Spleen (tissue), 11 donors: Measurements from ENCODE around the gene MACROD2. TPM values are rescaled to one million over a fixed set of nuclear protein-coding genes. Genes with fewer than 3 reads are reported as not detected.

Experiments
- DNase-seq: peaks from one replicate; pipeline ENCODE4 v3.0.0-alpha.2; 2020
- H3K27ac ChIP-seq, 8 donors: fragments of 200-600 bp; sonication (generic) in 7 of 8; 1 replicate in 4 of 8; 2 replicates in 4 of 8; pipeline versions ENCODE4 v1.5.0 to v1.8.0; 2016 to 2021; ENCODE audit warnings: inconsistent platforms in 4 of 8, mild to moderate bottlenecking in 4 of 8, moderate library complexity in 1 of 8
- H3K27me3 ChIP-seq, 7 donors: fragments of 200-600 bp; sonication (generic) in 6 of 7; replicated peaks in 1 of 7; 1 replicate in 4 of 7; 2 replicates in 3 of 7; pipeline versions ENCODE4 v1.5.0 to v1.8.0; 2016 to 2021; ENCODE audit warnings: inconsistent platforms in 3 of 7, mild to moderate bottlenecking in 1 of 7
- H3K36me3 ChIP-seq, 6 donors: fragments of 200-600 bp; sonication (generic) in 5 of 6; 1 replicate in 4 of 6; 2 replicates in 2 of 6; pipeline versions ENCODE4 v1.5.0 to v1.8.0; 2016 to 2021; ENCODE audit warnings: inconsistent platforms in 2 of 6
- H3K4me1 ChIP-seq, 6 donors: fragments of 200-600 bp; sonication (generic) in 5 of 6; 1 replicate in 3 of 6; 2 replicates in 3 of 6; pipeline versions ENCODE4 v1.5.0 to v1.8.0; 2016 to 2021; ENCODE audit warnings: inconsistent platforms in 3 of 6
- H3K4me3 ChIP-seq, 8 donors: fragments of 200-600 bp; sonication (generic) in 7 of 8; 1 replicate in 4 of 8; 2 replicates in 4 of 8; pipeline versions ENCODE4 v1.5.0 to v1.8.0; 2016 to 2021; ENCODE audit warnings: inconsistent platforms in 4 of 8, mild to moderate bottlenecking in 4 of 8, moderate library complexity in 2 of 8
- H3K9me3 ChIP-seq, 8 donors: fragments of 200-600 bp; sonication (generic) in 7 of 8; 1 replicate in 4 of 8; 2 replicates in 4 of 8; pipeline versions ENCODE4 v1.5.0 to v1.8.0; 2016 to 2021; ENCODE audit warnings: inconsistent platforms in 4 of 8
- CTCF ChIP-seq, 11 experiments: fragments of 200-600 bp in 7 of 11; fragments of 450-650 bp in 4 of 11; sonication (generic) in 4 of 11; IDR thresholded peaks in 8 of 11; conservative IDR thresholded peaks in 3 of 11; 1 replicate in 7 of 11; 2 replicates in 4 of 11; pipeline versions ENCODE4 v1.4.0 to v1.8.0; 2016 to 2021; ENCODE audit warnings: antibody characterized with exemption in 11 of 11, inconsistent platforms in 4 of 11, mild to moderate bottlenecking in 1 of 11
- POLR2A ChIP-seq, 3 donors: fragments of 450-650 bp; IDR thresholded peaks; one replicate each; pipeline ENCODE4 v1.5.1; 2017; ENCODE audit warnings: antibody characterized with exemption in 3 of 3, mild to moderate bottlenecking in 1 of 3
- POLR2AphosphoS5 ChIP-seq, 3 donors: sonication (generic); formaldehyde crosslinking; IDR thresholded peaks; one replicate each; pipeline ENCODE4 v1.5.1; 2017; ENCODE audit warnings: antibody characterized with exemption in 3 of 3
- WGBS, 5 donors: extraction: QIAGEN DNeasy Blood & Tissue Kit in 3 of 5; methylation state at CpG; one replicate each; pipeline versions ENCODE4 v1.1.5 to v1.1.7; 2013 to 2018; 5-methylcytosine and 5-hydroxymethylcytosine counted together
- intact Hi-C: fragments of 100-400 bp; cut with DNase I; formaldehyde crosslinking; loops from one replicate; pipeline ENCODE4 v1.15.0; 2023; ENCODE audit warnings: low total_unique reads
- polyA plus RNA-seq, 3 donors: library from polyadenylated mRNA; stranded (reverse); fragments of 200-250 nt; gene quantifications; one replicate each; pipeline ENCODE4 v1.2.1, GENCODE V29; 2013
- total RNA-seq, 7 donors: library from RNA; depleted of rRNA in 3 of 7; stranded (reverse); fragments of >200 nt in 3 of 7; fragmentation: NEBNext Ultra II Directional in 4 of 7; extraction: Animal tissue kit (Norgen Biotek cat#: 25700) in 4 of 7; gene quantifications; one replicate each; pipeline versions ENCODE4 v1.1.0 to v1.2.1, GENCODE V29; 2016 to 2021
- donor health status: healthy with polysubstance abuse.
- donor health status: DM: no; HTN: no; CAD: no; lungs with moderate emphysema.
- donor health status: DM: no; HTN: no; CAD: no.
- donor health status: Bipolar disorder and iron deficiency.
- donor health status: healthy.
- donor health status: DM: no; HTN: no; CAD: no.
- donor health status: DM: yes; HTN: yes; CAD: no.

MACROD2 gene
- total and polyA plus RNA-seq, 10 donors: 1.5 to 4.7 (median 3.4) TPM

- no peaks in the 10 kb centered on the region for H3K4me1 ChIP-seq
- DNase-seq: no peak
- intact Hi-C loops: no loop called here
- no peaks in the 10 kb centered on the region for H3K36me3 ChIP-seq
- peaks cover 0 to 8% (median 0%) of the 10 kb centered on the region in 8 donors for H3K9me3 ChIP-seq
- H3K27me3 ChIP-seq: no peaks in the 10 kb centered on the region
- WGBS, 5 donors: 61 to 90% (median 74%) methylated on average over 1 of the region's 1 CpG
- H3K27ac ChIP-seq: no peak overlapping the region
- no peak overlapping the region for H3K4me3 ChIP-seq
- TF ChIP-seq POLR2AphosphoS5 (IDR thresholded peaks at IDR 0.05) (no peak), CTCF (IDR thresholded peaks at IDR 0.05 in 8 of 11, conservative IDR thresholded peaks at IDR 0.05 in 3 of 11) (no peak), POLR2A (IDR thresholded peaks at IDR 0.05) (no peak)
These were observed 309.2 kb downstream of the MACROD2 start for GRCh38 chr20:14304472-14304871.

- no peak overlapping the region for H3K27ac ChIP-seq
- H3K4me1 ChIP-seq: no peaks in the 10 kb centered on the region
- H3K36me3 ChIP-seq: no peaks in the 10 kb centered on the region
- no peaks in the 10 kb centered on the region for H3K27me3 ChIP-seq
- H3K9me3 ChIP-seq: peaks cover 0 to 4% (median 0%) of the 10 kb centered on the region in 8 donors
- 84 to 93% (median 86%) methylated on average over 2 of the region's 2 CpGs for WGBS, 5 donors
- H3K4me3 ChIP-seq: no peak overlapping the region
- no peak for TF ChIP-seq POLR2A (IDR thresholded peaks at IDR 0.05)
- no peak for TF ChIP-seq POLR2AphosphoS5 (IDR thresholded peaks at IDR 0.05)
- TF ChIP-seq CTCF (IDR thresholded peaks at IDR 0.05 in 8 of 11, conservative IDR thresholded peaks at IDR 0.05 in 3 of 11): no peak
- intact Hi-C loops: no loop called here
- no peak for DNase-seq
These were observed 312.6 kb downstream of the MACROD2 start for GRCh38 chr20:14307956-14308355.

- intact Hi-C loops: no loop called here
- Histone ChIP-seq H3K4me3 (no peak overlapping the region), H3K27me3 (no peaks in the 10 kb centered on the region), H3K36me3 (no peaks in the 10 kb centered on the region), H3K9me3 (no peaks in the 10 kb centered on the region), H3K27ac (no peak overlapping the region), H3K4me1 (no peaks in the 10 kb centered on the region)
- DNase-seq: no peak
- 87 to 96% (median 90%) methylated on average over 5 of the region's 5 CpGs for WGBS, 5 donors
- TF ChIP-seq POLR2A (IDR thresholded peaks at IDR 0.05) (no peak), CTCF (IDR thresholded peaks at IDR 0.05 in 8 of 11, conservative IDR thresholded peaks at IDR 0.05 in 3 of 11) (no peak), POLR2AphosphoS5 (IDR thresholded peaks at IDR 0.05) (no peak)
These were observed 315.8 kb downstream of the MACROD2 start for GRCh38 chr20:14310977-14311627.

- WGBS, 5 donors: 90 to 98% (median 93%) methylated on average over 2 of the region's 2 CpGs
- no peak overlapping the region for H3K4me3 ChIP-seq
- no peak for DNase-seq
- no peaks in the 10 kb centered on the region for H3K4me1 ChIP-seq
- H3K27ac ChIP-seq: no peak overlapping the region
- TF ChIP-seq POLR2AphosphoS5 (IDR thresholded peaks at IDR 0.05) (no peak), CTCF (IDR thresholded peaks at IDR 0.05 in 8 of 11, conservative IDR thresholded peaks at IDR 0.05 in 3 of 11) (no peak), POLR2A (IDR thresholded peaks at IDR 0.05) (no peak)
- no peaks in the 10 kb centered on the region for H3K9me3 ChIP-seq
- no peaks in the 10 kb centered on the region for H3K27me3 ChIP-seq
- intact Hi-C loops: no loop called here
- H3K36me3 ChIP-seq: no peaks in the 10 kb centered on the region
These were observed 316.7 kb downstream of the MACROD2 start for GRCh38 chr20:14312001-14312400.
